Embryonic facial prominence (tissue), 1 donor: ENCODE data around the gene ARF6.
"Not testable (repeated sequence)": the region's sequence is repeated elsewhere in the genome, so short reads cannot be mapped to it uniquely, and the experiment has no call there.

ENCODE experiments used
- DNase-seq: peaks from one replicate; pipeline ENCODE4 v3.0.0-alpha.2; 2016; ENCODE audit errors: extremely low spot score

The ARF6 gene

DNA sequence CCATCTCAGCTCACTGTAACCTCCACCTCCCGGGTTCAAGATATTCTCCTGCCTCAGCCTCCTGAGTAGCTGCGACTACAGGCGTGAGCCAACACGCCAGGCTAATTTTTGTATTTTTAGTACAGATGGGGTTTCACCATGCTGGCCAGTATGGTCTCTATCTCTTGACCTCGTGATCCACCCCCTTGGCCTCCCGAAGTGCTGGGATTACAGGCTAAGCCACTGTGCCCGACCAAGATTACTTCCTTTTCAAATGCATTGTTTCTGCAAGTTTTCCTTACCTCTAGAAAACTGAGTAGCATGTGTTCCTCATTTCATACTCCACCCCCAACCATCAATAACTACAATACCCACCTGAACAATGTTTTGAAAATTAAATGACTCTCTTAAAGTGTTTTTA is 13.1 kb downstream of the ARF6 start:
- no peak for DNase-seq

DNA sequence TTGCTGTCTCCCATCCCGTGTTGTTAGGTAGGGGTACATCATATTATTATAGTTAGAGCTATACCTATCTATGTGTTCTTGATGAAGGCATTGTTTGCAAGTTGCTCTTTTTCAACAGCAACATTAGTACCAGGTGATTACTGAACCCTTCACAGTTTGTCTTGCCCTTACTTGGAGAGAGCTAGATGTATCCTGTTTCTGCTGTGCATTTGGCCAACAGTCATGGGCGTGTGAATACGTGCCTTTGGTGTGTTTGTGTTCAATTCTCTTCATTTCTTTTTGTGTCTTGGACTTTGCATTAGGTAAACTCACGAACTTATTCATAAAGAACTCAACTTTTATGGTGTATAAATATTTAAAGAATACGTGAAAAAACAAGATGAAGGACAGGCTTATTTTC is 14.3 kb downstream of the ARF6 start:
- no peak for DNase-seq

DNA sequence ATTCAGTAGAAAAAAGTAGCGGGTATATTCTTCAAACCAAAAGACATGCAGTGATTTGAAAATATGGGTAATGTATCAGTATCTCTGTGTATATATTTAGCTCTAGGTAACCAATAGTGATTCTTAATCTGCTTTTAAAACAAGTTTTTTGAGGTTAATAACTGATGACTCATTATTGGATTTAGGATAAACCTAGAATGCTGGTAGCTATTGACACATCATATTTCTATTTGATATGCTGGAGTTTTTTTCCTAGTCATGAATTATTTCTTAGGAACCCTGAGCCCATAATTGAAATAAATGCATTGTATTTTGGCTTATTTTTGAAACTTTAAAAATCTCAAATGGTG is 15.5 kb downstream of the ARF6 start:
- no peak for DNase-seq

DNA sequence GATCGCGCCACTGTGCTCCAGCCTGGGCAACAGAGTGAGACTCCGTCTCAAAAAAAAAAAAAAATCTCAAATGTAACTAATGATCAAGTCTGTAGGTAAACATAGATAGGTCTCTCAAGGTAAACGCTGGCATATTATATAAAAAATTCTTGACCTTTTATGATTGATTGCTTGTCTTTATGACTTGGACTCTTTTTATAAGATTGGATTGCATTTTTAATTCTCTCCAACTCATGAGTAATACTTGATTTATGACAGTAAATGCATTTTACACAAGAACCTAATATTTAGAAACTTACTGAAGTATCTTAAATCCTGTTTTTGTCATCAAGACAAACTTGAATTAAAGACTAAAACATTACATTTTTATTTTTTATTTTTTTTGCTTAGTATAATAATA is 16.1 kb downstream of the ARF6 start:
- DNase-seq = no peak

DNA sequence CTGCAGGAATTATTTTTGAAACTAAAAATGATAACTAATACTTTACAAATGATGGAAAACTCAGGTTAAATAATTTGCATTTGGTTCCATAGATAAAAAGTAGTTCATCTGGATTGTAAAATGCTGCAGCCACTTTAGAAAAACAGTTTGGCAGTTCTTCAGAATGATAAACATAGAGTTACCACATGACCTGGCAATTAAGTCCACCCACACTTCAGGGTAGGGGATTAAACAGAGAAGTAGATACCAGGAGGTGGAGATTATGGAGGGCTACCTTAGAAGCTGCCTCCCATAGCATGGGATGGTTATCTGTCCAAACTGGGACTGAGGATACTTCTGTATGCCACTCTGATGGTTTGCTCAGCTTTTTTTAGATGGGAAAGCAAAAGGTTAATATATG is 22.2 kb downstream of the ARF6 start:
- DNase-seq = no peak

DNA sequence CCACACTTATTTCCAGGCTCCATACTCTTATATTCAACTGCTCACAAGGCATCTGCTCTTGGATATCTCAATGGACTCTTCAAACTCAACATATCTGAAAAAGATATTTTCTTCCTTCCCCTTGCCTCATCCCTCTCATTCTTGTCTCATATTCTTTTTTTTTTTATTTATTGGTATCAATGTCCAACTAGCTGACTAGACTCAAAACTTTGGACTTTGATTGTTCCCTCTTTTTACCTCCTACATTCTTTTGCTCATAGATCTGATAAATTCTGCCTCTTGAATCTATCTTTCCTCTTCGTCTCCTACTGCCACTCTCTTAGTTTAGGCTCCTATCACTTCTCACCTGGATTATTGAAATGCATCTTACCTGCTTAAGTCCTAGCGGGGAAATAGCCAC is 25.8 kb downstream of the ARF6 start:
- DNase-seq = no peak

DNA sequence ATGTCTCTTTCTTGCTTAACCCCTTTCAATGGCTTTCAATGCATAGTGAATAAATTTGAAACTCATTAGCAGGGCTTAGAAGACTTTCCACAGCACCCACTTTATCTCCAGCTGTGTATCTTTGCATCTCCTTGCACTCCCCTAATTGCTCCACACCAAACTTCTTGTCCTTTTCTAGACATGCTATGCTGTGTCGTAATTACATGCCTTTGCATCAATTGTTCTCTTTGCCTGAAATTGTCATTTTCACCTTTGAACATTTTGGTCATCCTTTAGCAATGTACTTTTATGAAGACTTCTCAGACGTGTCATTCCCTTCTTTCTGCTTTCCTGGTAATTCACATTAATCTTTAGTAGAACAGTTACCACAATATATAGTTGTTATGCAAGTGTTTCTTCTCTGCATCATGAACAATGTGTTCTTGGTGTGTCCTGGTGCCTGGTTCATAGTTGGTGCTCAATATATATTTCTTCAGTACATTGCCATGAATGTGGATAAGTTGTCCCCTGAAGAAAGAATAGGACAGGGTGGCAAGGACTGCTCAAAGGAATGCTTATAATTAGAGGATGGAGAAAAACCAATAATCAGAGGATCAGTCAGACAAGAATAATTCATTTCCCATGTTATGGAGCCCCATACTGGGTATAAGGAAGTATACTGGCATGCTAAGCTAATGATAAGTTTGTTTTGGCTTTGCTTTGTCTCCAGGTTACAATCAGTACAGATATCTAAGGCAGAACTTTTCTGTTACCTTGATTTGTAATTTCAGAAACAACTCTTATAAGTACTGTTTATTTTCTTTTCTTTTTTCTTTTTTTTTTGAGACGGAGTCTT is 27.2 kb downstream of the ARF6 start:
- no peak for DNase-seq

DNA sequence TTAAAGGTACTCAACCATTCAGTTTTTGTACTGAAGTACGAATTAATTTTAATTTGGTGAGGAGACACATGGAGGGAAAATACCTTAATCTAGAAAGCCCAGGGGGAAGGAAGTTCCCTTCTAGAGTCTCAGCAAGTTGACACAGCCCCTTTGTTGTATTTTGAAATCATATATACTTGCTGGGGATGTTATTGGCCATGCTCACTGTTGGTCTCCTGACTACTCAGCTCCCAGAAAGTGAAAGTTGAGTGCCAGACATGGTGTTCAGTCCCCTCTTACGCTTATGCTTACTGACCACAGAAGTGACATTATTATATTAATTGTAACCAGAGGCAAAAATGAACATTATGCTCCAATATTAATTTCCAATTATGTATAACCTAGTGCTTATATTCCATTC is 28.1 kb downstream of the ARF6 start:
- DNase-seq = no peak

DNA sequence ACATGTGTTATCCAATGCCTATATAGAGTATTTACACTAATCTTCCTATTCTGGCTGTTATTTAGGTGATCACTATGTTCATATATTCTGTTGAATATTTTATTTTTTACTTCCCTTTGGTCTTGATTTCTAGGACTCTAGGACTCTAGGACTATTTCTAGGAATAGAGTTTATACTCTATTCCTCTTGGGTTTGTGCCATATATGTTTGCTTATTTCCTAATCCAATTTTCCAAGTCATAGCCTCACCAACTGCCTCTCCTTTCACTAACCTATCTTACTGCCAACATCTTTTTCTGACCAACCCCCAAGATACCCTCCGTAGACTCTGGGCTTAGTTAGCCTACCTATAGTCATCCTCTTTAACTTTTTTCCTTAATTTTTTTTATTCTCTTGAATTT is 28.5 kb downstream of the ARF6 start:
- DNase-seq = no peak

DNA sequence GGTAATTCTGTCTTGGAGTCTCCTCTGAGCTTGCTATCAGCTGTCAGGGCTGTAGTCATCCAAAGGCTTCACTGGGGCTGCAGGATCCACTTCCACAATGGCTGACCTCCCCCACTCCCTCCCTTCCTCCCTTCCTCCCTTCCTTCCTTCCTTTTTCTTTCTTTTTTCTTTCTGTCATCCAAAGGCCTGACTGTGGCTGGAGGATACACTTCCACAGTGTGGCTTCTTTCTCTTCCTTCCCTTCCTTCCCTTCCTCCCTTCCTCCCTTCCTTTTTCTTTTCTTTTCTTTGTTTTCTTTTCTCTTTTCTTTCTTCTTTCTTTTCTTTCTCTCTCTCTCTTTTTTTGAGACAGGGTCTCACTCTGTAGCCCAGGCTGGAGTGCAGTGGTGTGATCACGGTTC is 30.6 kb downstream of the ARF6 start:
- DNase-seq = no peak

DNA sequence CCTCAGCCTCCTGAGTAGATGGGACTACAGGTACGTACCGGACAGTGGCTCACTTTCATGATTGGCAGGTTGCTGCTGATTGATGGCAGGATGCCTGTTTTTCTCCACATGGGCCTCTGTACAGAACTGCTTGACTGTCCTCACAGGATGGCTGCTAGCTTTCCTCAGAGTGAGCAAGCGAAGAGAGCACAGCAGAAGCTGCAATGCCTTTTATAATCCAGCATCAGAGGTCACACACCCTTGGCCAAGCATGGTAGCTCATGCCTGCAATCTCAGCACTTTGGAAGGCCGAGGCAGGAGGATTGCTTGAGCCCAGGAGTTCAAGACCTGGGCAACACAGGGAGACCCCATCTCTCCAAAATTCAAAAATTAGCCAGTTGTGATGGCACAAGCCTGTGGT is 31.0 kb downstream of the ARF6 start:
- DNase-seq = no peak

DNA sequence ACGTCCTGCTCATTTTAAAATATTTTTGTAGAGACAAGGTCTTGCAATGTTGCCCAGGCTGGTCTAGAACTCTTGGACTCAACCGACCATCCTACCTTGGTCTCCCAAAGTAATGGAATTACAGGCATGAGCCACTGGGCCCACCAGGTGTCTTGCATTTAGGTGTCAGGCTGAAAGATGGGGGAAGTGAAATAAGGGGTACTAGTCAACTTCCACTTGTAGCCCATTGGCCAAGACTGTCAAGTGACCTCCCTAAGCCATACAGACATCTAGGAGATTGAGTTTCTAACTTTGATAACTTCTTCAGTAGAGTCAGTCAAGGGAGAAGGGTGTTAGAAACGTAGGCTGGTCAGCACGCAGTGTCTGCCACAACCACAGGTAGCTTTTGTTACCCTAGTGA is 32.0 kb downstream of the ARF6 start:
- DNase-seq = no peak

DNA sequence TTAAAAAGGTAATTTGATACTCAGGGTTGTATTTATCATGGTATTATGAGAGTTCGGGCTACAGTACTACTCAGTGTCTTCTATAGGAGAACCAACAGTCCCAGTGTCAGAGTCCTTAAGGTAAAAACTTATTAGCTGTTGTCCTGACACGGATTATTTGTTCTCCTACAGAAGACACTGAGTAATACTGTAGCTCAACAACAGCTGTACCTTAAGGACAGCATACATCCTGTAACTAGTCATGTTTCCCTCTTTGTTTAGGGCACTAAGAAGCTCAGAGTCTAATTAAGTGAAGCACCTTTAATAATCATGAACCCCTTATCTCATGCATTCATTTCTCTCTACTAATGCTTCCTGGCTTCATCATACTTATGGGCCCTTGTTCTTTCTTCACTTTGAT is 33.9 kb downstream of the ARF6 start:
- no peak for DNase-seq

DNA sequence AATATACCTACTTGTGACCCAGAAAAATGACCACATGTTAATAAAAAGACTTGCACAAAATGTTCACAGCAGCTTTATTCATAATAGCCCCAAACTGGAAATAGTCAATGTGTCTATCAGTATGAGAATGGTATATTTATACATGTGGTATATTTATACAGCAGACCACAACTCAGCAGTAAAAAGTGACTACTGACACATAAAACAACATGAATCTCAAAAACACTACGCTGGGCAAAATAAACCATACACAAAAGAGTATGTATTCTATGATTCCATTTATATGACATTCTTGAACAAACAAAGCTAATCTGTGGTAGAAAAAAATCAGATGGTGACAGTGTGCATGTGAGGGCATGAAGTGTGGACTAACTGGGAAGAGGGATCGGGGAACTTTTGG is 35.1 kb downstream of the ARF6 start:
- DNase-seq = no peak

DNA sequence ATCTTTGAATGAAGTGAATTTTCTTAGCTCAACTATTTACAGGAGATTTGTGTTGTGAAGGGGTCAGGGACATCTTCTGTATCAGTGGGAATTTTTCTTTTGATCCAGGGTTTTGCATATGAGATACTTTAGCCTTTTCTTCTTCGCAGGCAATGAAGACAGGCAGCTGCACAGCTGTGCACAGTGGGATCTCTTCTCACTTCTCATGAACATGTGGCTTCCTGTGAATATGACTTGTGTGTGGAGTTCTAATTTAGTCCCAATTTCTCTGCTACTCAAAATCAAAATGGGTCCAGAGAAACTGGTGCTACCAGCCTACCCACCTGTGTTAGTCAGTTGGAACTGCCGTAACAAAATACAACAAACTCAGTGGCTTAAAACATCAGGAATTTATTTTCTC is 37.8 kb downstream of the ARF6 start:
- no peak for DNase-seq

DNA sequence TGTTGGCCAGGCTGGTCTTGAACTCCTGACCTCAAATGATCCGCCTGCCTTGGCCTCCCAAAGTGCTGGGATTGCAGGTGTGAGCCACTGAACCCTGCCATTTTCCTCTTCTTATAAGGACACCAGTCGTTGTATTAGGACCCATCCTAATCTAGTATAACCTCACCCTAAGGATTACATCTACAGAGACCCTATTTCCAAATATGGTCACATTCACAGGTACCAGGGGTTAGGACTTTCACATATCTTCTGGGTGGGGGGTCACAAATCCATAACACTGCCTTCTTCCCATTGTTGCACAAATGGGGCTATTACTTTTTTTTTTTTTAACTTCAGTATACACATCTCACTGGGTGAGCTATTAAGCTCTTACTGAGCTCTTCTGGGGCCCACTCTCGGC is 38.6 kb downstream of the ARF6 start:
- DNase-seq = no peak

DNA sequence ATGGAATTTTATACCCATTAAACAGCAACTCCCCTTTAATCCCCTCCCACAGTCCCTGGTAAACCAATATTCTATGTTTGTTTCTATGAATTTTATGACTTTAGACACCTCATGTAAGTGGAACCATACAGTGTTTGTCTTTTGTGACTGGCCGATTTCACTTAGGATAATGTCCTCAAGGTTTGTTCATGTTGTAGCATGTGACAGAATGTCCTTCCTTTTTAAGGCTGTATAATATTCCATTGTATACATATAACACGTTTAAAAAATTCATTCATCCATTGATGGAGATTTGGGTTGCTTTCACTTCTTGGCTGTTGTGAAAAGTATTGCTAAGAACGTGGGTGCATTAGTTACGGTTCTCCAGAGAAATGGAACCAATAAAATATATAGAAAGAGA is 40.2 kb downstream of the ARF6 start:
- no peak for DNase-seq

DNA sequence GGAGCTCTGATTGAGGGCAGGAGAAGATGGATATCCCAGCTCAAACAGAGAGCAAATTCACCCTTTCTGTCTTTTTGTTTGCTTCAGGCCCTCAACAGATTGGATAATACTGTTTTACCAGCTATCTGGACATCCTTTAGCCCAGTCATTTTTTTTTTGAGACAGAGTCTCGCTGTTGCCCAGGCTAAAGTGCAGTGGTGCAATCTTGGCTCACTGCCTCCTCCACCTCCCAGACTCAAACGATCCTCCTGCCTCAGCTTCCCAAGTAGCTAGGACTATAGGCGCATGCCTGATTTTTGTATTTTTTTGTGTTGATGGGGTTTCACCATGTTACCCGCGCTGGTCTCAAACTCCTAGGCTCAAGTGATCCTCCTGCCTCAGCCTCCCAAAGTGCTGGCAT is 40.8 kb downstream of the ARF6 start:
- DNase-seq = no peak

DNA sequence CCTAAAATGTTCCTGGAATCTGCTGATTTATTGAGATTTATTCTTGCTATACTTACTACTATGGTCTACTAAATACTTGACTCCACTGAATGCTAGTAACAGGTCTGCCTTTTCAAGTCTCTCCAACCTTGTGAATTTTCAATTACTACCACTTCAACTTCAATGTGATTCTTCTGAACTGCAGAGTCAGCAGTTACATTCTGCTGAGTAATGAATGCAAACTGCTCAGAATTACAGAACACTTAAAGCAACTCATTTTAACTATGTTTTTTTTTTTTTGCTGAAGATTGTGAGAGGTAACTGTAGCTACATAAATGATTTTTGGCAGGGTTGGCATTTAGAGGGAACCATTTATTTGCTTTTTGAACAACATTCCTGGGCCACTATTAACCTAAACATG is 41.8 kb downstream of the ARF6 start:
- no peak for DNase-seq

DNA sequence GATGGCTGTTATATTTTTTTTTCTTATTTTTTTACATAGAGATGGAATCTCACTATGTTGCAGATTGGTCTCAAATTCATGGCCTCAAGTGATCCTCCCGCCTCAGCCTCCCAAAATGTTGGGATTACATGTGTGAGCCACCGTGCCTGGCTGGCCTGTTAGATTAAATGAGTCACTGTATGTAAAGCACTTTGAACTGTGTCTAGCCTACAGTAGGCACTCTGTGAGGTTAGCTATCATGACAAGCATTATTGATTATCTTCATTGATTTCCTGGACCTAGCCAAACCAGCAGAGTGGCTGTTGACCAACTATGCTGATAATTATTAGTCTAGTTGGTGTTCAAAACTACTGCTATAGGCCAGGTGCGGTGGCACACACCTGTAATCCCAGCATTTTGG is 42.6 kb downstream of the ARF6 start:
- DNase-seq = no peak

DNA sequence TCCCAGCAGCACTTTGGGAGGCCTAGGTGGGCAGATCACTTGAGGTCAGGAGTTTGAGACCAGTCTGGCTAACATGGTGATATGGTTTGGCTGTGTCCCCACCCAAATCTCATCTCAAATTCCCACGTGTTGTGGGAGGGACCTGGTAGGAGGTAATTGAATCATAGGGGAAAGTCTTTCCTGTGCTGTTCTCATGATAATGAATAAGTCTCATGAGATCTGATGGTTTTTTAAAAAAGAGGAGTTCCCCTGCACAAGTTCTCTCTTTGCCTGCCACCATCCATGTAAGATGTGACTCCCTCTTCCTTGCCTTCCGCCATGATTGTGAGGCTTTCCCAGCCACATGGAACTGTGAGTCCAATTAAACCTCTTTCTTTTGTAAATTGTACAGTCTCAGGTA is 43.4 kb downstream of the ARF6 start:
- DNase-seq = not testable (repeated sequence)

DNA sequence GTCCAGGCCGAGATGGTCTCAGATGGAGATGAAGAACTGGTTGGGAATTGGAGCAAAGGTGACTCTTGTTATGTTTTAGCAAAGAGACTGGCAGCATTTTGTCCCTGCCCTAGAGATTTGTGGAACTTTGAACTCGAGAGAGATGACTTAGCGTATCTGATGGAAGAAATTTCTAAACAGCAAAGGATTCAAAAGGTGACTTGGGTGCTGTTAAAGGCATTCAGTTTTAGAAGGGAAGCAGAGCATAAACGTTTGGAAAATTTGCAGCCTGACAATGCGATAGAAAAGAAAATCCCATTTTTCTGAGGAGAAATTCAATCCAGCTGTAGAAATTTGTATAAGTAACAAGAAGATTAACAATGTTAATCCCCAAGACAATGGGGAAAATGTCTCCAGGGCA is 44.0 kb downstream of the ARF6 start:
- not testable (repeated sequence) for DNase-seq

DNA sequence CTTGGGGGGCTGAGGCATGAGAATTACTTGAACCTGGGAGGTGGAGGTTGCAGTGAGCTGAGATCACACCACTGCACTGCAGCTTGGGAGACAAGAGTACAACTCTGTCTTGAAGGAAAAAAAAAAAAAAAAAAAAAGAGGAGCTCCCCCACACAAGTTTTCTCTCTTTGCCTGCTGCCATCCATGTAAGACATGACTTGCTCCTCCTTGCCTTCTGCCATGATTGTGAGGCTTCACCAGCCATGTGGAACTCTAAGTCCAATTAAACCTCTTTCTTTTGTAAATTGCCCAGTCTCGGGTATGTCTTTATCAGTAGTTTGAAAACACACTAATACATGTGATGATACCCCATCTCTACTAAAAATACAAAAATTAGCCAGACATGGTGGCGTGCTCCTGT is 46.3 kb downstream of the ARF6 start:
- not testable (repeated sequence) for DNase-seq

DNA sequence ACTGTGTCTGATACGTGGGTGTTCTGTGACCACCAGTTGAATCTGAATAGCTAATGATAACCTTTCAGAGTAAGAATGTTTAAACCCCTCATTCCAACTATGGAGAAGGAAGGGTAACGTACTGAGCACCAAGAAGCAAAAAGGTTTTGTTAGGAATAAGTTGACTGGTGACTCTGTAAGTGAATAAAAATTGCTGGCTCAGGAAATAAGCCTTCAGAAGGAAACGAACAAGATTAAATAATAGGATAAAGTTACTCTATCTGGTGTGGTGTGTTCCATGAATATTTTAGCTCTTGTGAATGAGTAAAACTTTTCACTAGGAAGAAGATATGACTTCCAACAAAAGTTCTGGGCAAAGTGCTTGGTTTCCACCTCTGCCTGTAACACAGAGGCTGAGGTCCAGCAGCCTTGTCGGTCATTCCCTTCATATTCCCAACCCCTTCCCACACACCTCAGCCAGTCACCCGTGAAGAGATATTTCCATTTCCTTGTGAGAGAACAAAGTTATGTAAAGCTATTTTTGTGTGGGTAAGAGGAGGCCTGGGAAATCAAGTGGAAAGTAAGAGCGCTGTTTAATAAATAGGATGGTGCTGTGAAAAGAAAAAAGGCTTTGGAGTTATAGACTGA is 47.1 kb downstream of the ARF6 start:
- no peak for DNase-seq
